Karpas-422 (cell line): ENCODE results near the gene ADAMTS1. TPM values are rescaled to one million over a fixed set of nuclear protein-coding genes. Genes with fewer than 3 reads are reported as not detected.
"Not testable (repeated sequence)": the region's sequence is repeated elsewhere in the genome, so short reads cannot be mapped to it uniquely, and the experiment has no call there.

Experiments
- DNase-seq: peaks from one replicate; pipeline ENCODE4 v3.0.0-alpha.2; 2015
- H2AFZ ChIP-seq: fragments of 200-600 bp; sonication (generic); 2 replicates; pipeline ENCODE4 v1.6.1; 2014; ENCODE audit warnings: antibody characterized with exemption, low read length, mixed read lengths
- H3K27ac ChIP-seq: fragments of 200-600 bp; sonication (generic); 2 replicates; pipeline ENCODE4 v1.5.1; 2014; ENCODE audit warnings: mild to moderate bottlenecking, low read length, moderate library complexity
- H3K27me3 ChIP-seq: fragments of 200-600 bp; sonication (generic); 2 replicates; pipeline ENCODE4 v1.6.1; 2014; ENCODE audit warnings: low read length, mixed read lengths
- H3K36me3 ChIP-seq: fragments of 200-600 bp; sonication (generic); 2 replicates; pipeline ENCODE4 v1.6.1; 2014; ENCODE audit warnings: low read length, mixed read lengths; ENCODE audit not compliant: insufficient read depth
- H3K4me1 ChIP-seq: fragments of 200-600 bp; sonication (generic); 2 replicates; pipeline ENCODE4 v1.6.1; 2014; ENCODE audit warnings: mild to moderate bottlenecking, low read length, mixed read lengths
- H3K4me2 ChIP-seq: fragments of 200-600 bp; sonication (generic); 2 replicates; pipeline ENCODE4 v1.6.1; 2014; ENCODE audit warnings: low read length, low read depth, mild to moderate bottlenecking; ENCODE audit not compliant: poor library complexity, severe bottlenecking
- H3K4me3 ChIP-seq: fragments of 200-600 bp; sonication (generic); 2 replicates; pipeline ENCODE4 v1.5.1; 2014; ENCODE audit warnings: mild to moderate bottlenecking, antibody characterized with exemption, low read length, mixed read lengths
- H3K79me2 ChIP-seq: fragments of 200-600 bp; sonication (generic); 2 replicates; pipeline ENCODE4 v1.6.1; 2014; ENCODE audit warnings: mild to moderate bottlenecking, low read length, mixed read lengths
- H3K9ac ChIP-seq: fragments of 200-600 bp; sonication (generic); 2 replicates; pipeline ENCODE4 v1.6.0; 2014; ENCODE audit warnings: low read length
- H3K9me2 ChIP-seq: fragments of 200-600 bp; sonication (generic), shearing (Covaris generic); replicated peaks from 2 replicates; pipeline ENCODE4 v1.6.0; 2014; ENCODE audit warnings: mild to moderate bottlenecking, low read length, moderate library complexity; ENCODE audit not compliant: insufficient read depth
- H3K9me3 ChIP-seq: fragments of 300-700, 200-600 bp; sonication (generic); 2 replicates; pipeline ENCODE4 v1.6.1; 2014; ENCODE audit warnings: low read length, mixed read lengths
- H4K20me1 ChIP-seq: fragments of 200-600 bp; sonication (generic); 2 replicates; pipeline ENCODE4 v1.6.1; 2014; ENCODE audit warnings: mild to moderate bottlenecking, antibody characterized with exemption, low read length, low read depth; ENCODE audit not compliant: insufficient read depth
- total RNA-seq: library from RNA; depleted of rRNA; stranded (reverse); fragments of >200 nt; shearing (Covaris generic); gene quantifications from 2 replicates; pipeline ENCODE4 v1.2.3, GENCODE V29; 2014; ENCODE audit warnings: low replicate concordance

ADAMTS1 gene
- total RNA-seq, 1 experiment from 2014 or later: not detected

- Histone ChIP-seq H3K4me1 (no peaks in the 10 kb centered on the region), H3K36me3 (no peaks in the 10 kb centered on the region), H3K27ac (no peak overlapping the region), H3K9ac (no peak overlapping the region), H4K20me1 (no peaks in the 10 kb centered on the region), H3K4me3 (no peak overlapping the region), H3K9me3 (peaks cover 12% of the 10 kb centered on the region), H3K27me3 (no peaks in the 10 kb centered on the region), H3K9me2 (no peaks in the 10 kb centered on the region), H3K4me2 (no peak overlapping the region), H2AFZ (no peak overlapping the region), H3K79me2 (no peaks in the 10 kb centered on the region)
- no peak for DNase-seq
These were observed 31.8 kb upstream of the ADAMTS1 start for GRCh38 chr21:26877018-26877417.

- no peak overlapping the region for H2AFZ ChIP-seq
- H3K4me2 ChIP-seq: no peak overlapping the region
- peaks cover 27% of the 10 kb centered on the region for H3K9me3 ChIP-seq
- no peaks in the 10 kb centered on the region for H4K20me1 ChIP-seq
- H3K27ac ChIP-seq: no peak overlapping the region
- H3K27me3 ChIP-seq: no peaks in the 10 kb centered on the region
- H3K36me3 ChIP-seq: no peaks in the 10 kb centered on the region
- H3K79me2 ChIP-seq: no peaks in the 10 kb centered on the region
- DNase-seq: no peak
- no peaks in the 10 kb centered on the region for H3K4me1 ChIP-seq
- H3K4me3 ChIP-seq: no peak overlapping the region
- H3K9ac ChIP-seq: no peak overlapping the region
- H3K9me2 ChIP-seq: no peaks in the 10 kb centered on the region
These were observed 29.1 kb upstream of the ADAMTS1 start for GRCh38 chr21:26874347-26874746.

GRCh38 chr21:26865857-26866256 lies 20.6 kb upstream of the ADAMTS1 start:
- H3K27ac ChIP-seq: no peak overlapping the region
- H3K4me2 ChIP-seq: no peak overlapping the region
- H2AFZ ChIP-seq: no peak overlapping the region
- no peaks in the 10 kb centered on the region for H3K79me2 ChIP-seq
- H4K20me1 ChIP-seq: no peaks in the 10 kb centered on the region
- no peak for DNase-seq
- no peaks in the 10 kb centered on the region for H3K9me2 ChIP-seq
- no peak overlapping the region for H3K4me3 ChIP-seq
- no peaks in the 10 kb centered on the region for H3K36me3 ChIP-seq
- peaks cover 11% of the 10 kb centered on the region for H3K9me3 ChIP-seq
- no peaks in the 10 kb centered on the region for H3K27me3 ChIP-seq
- H3K9ac ChIP-seq: no peak overlapping the region
- H3K4me1 ChIP-seq: no peaks in the 10 kb centered on the region

GRCh38 chr21:26856871-26857350 lies 11.7 kb upstream of the ADAMTS1 start:
- H3K4me2 ChIP-seq, H3K9me2 ChIP-seq, H3K4me1 ChIP-seq, H3K36me3 ChIP-seq, H3K79me2 ChIP-seq, H3K27me3 ChIP-seq, H3K9ac ChIP-seq, H3K27ac ChIP-seq, H2AFZ ChIP-seq, DNase-seq, H3K4me3 ChIP-seq, H4K20me1 ChIP-seq, H3K9me3 ChIP-seq: not testable (repeated sequence)

GRCh38 chr21:26854695-26855094 lies 9.5 kb upstream of the ADAMTS1 start:
- H3K9me3 ChIP-seq, H3K27ac ChIP-seq, DNase-seq, H3K4me3 ChIP-seq, H3K79me2 ChIP-seq, H3K9ac ChIP-seq, H4K20me1 ChIP-seq, H3K4me2 ChIP-seq, H3K4me1 ChIP-seq, H2AFZ ChIP-seq, H3K36me3 ChIP-seq, H3K27me3 ChIP-seq, H3K9me2 ChIP-seq: not testable (repeated sequence)

GRCh38 chr21:26852423-26852822 lies 7.2 kb upstream of the ADAMTS1 start:
- no peaks in the 10 kb centered on the region for H3K9me2 ChIP-seq
- H2AFZ ChIP-seq: no peak overlapping the region
- no peak overlapping the region for H3K4me2 ChIP-seq
- DNase-seq: no peak
- no peaks in the 10 kb centered on the region for H3K4me1 ChIP-seq
- H3K4me3 ChIP-seq: no peak overlapping the region
- H4K20me1 ChIP-seq: no peaks in the 10 kb centered on the region
- no peak overlapping the region for H3K27ac ChIP-seq
- H3K79me2 ChIP-seq: no peaks in the 10 kb centered on the region
- H3K9ac ChIP-seq: no peak overlapping the region
- H3K9me3 ChIP-seq: no peaks in the 10 kb centered on the region
- no peaks in the 10 kb centered on the region for H3K36me3 ChIP-seq
- no peaks in the 10 kb centered on the region for H3K27me3 ChIP-seq

GRCh38 chr21:26851109-26851944 lies 6.1 kb upstream of the ADAMTS1 start:
- DNase-seq: no peak
- H3K4me2 ChIP-seq: no peak overlapping the region
- no peaks in the 10 kb centered on the region for H3K27me3 ChIP-seq

GRCh38 chr21:26850116-26850643 lies 5.0 kb upstream of the ADAMTS1 start:
- Histone ChIP-seq H3K27ac (no peak overlapping the region), H3K9me2 (no peaks in the 10 kb centered on the region), H3K9me3 (no peaks in the 10 kb centered on the region), H3K79me2 (no peaks in the 10 kb centered on the region), H3K4me3 (no peak overlapping the region), H3K9ac (no peak overlapping the region), H2AFZ (no peak overlapping the region), H3K4me2 (no peak overlapping the region), H3K27me3 (no peaks in the 10 kb centered on the region), H3K36me3 (no peaks in the 10 kb centered on the region), H3K4me1 (no peaks in the 10 kb centered on the region), H4K20me1 (no peaks in the 10 kb centered on the region)
- DNase-seq: peak; percentile 78

More at GRCh38 chr21:26851109-26851944, 6.1 kb upstream of the ADAMTS1 start:
- H3K9me3 ChIP-seq: no peaks in the 10 kb centered on the region
- H3K4me3 ChIP-seq: no peak overlapping the region
- H3K4me1 ChIP-seq: no peaks in the 10 kb centered on the region
- no peak overlapping the region for H3K27ac ChIP-seq
- no peak overlapping the region for H2AFZ ChIP-seq
- H4K20me1 ChIP-seq: no peaks in the 10 kb centered on the region
- no peaks in the 10 kb centered on the region for H3K9me2 ChIP-seq
- H3K79me2 ChIP-seq: no peaks in the 10 kb centered on the region
- no peaks in the 10 kb centered on the region for H3K36me3 ChIP-seq
- H3K9ac ChIP-seq: no peak overlapping the region
